ENCODE measurements around the gene GLUD2.
"Not testable (repeated sequence)": the region's sequence is repeated elsewhere in the genome, so short reads cannot be mapped to it uniquely, and the experiment has no call there.

GLUD2 gene

DNA sequence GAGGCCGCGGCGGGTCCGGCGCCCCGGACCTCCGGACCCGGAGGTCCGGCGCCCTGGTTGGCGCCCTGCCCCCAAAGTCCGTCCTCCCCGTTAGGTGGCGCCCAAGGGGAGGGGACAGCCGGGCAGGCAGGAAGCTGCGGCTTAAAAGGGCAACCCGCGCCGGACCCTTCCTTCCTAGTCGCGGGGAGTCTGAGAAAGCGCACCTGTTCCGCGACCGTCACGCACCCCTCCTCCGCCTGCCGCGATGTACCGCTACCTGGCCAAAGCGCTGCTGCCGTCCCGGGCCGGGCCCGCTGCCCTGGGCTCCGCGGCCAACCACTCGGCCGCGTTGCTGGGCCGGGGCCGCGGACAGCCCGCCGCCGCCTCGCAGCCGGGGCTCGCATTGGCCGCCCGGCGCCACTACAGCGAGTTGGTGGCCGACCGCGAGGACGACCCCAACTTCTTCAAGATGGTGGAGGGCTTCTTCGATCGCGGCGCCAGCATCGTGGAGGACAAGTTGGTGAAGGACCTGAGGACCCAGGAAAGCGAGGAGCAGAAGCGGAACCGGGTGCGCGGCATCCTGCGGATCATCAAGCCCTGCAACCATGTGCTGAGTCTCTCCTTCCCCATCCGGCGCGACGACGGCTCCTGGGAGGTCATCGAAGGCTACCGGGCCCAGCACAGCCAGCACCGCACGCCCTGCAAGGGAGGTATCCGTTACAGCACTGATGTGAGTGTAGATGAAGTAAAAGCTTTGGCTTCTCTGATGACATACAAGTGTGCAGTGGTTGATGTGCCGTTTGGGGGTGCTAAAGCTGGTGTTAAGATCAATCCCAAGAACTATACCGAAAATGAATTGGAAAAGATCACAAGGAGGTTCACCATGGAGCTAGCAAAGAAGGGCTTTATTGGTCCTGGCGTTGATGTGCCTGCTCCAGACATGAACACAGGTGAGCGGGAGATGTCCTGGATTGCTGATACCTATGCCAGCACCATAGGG, at the start of gene GLUD2:
Gene GLUD2 (plus strand): TSS at position 170 of the 979 bp plus-strand sequence. CDS start 75 bp downstream, at position 245.
- not testable (repeated sequence) for DNase-seq (ENCODE audit: low spot score)

DNA sequence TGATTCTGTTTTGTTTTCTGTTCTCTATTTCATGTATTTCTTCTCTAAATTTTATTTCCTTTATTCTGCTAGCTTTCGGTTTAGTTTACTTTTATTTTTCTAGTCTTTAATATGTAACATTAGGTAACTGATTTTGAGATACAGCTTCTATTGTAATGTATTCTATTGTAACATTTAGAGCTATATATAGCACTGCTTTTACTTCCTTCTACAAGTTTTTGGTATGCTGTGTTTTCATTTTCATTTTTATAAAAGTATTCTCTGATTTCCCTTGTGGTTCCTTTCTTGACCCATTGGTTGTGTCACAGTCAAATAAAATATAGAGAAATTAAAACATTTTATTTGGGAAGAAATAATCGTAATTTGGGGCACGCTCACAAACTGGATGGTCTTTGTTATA, 48.0 kb upstream of the GLUD2 start:
- no peak for DNase-seq (ENCODE audit: low spot score)

- no peak for DNase-seq (ENCODE audit: low spot score)
Measured at GRCh38 chrX:121000589-121000988, 46.8 kb upstream of the GLUD2 start.

DNA sequence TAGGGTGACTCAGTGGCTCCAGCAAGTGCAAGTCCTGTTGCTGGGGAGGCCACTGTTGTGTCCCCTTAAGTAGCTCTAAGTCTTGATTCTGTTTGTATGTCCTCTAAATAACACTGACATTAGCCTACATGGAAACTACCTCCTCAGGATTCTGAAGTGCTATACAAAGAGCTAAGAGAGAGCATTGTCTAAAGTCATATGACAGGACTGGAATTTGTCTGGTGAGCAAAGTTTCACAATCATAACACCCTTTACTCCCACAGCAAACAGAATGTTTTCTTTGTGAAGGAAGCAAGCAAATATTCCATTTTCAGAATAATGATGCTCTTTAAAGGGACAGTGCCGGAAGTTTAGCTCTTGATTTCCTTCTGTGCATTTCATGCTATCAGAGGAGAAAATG, 38.5 kb upstream of the GLUD2 start:
- no peak for DNase-seq (ENCODE audit: low spot score)

DNA sequence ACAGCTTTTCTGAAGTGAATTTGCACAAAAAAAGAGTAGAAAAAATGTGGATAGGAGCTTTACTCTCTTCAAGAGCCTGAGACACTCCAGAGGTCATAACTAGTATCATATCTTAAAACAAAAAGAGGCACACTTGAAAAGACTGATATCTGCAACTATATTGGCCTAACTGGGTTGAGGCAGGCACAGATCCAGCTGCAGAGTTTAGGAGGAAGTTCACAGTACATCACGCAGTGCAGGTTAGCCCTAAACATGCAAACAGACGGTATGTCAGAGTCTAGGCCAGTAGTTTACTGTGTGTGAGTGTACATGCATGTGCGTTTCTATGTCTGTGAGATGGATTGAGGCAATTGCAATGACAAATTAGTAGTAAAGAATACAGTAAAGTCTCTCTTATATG, 37.6 kb upstream of the GLUD2 start:
- no peak for DNase-seq (ENCODE audit: low spot score)

DNA sequence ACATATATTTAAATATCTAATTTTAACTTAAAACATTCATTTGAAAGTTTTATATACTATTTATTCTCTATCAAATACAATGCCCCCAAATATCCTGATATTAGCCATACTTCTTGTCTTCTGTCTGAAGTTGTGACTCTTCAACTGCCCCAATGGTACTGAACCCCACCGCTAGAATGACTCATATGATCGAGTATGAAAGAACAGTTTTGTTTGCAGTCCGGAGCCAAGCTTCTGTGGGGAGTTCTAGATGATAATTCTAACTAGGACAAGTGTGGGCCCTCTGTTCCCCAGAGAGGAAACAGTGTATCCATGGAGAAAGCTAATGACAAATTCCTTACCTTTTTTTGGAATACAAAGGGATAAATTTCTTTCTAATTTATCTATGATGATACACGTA, 37.2 kb upstream of the GLUD2 start:
- no peak for DNase-seq (ENCODE audit: low spot score)

DNA sequence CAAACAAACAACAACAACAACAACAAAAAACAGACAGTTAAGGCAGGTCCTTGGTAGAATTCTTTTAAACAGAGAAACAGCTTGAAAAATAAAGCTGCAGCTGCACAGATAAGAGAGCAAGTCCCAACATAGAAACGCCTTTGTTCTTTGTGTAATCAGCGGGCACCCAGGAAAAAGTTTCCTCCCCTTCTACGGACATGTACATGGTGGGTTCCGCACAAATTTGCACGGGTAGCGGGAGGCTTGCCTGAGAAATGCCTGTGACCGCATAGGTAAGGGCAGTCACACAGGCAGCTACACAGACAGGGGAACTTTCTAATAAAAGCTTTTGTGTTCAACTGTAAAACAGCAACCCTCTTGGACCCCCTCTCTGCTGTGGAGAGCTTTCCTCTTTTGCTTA, 36.2 kb upstream of the GLUD2 start:
- no peak for DNase-seq (ENCODE audit: low spot score)

DNA sequence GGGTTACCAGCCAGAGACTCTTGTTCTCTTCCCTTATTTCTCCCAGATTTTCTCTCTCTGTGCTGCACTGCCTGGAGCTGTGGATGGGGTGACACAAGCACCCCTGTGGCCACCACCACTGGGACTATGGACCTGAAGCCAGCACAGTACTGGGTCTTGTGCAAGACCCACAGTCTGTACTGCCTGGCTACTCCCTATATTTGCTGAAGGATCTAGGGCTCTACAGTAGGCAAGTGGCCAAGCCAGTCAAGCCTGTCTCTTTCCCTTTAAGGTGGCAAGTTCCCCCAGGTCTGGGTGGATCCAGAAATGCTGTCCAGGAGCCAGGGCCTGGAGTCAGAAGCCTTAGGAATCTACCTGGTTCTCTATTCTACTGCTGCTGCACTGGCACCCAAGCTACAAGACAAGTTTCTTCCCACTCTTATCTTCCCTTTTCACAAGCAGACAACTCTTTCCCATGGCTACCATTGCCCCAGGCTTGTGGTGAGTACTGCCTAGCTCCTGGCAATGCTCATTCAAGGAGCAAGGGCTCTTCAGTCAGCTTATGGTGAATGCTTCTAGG, 33.4 kb upstream of the GLUD2 start:
- DNase-seq (ENCODE audit: low spot score) = no peak

- no peak for DNase-seq (ENCODE audit: low spot score)
Measured at GRCh38 chrX:121014826-121015225, 32.6 kb upstream of the GLUD2 start.

DNA sequence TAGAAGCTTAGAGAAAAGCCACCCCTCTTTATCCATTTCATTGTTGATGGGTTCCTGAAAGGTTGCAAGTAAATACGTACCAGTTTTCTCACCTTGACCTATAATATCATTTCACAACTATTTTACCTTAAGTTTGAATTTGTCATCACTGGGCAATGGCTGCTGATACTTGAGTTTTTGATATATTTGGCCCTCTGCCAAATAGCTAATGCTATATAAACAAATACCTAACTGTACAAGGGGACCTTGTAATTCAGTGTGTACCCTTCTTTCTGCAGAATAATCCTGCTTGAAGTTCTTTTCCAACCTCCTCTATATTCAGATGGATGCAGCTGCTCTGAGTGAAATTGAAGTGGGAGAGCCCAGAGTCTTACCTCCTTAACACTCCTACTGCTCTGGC, 19.0 kb upstream of the GLUD2 start:
- no peak for DNase-seq (ENCODE audit: low spot score)

- no peak for DNase-seq (ENCODE audit: low spot score)
Measured at GRCh38 chrX:121030083-121030482, 17.3 kb upstream of the GLUD2 start.

DNA sequence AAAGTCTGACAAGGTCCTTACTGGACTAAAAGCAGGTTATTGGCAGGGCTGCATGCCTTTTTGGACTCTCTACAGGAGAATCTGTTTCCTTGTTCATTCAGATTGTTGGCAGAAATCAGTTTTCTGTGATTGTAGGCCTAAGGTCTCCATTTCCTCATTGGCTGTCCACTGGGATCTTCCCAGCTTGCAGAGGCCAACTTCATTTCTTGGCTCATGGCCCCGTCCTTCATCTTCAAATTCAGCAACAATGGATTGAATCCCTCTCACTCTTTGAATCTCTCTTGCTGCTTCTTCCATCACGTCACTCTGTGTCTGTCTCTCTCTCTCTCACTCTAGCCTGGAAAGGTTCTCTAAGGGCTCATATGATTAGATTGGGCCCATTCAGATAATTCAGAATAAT, 14.9 kb upstream of the GLUD2 start:
- DNase-seq (ENCODE audit: low spot score) = no peak

DNA sequence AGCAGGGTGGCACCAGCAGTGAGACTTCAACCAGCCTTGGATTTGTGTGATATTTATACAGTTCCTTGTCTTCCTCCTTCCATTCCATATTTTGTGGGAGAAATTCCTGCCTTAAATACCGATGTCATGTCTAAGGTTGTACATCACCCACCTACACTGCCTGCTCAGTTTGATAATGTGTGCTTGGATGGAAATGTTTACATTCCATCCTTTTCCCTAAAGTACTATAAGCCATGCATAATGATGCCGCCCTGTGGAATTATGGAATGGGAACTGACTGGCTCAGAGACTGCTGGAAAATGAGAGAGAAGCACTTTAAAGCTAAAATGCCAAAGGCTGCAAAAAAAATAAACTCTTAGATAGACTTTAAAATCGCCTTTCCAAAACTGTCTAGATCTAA, 11.3 kb upstream of the GLUD2 start:
- DNase-seq (ENCODE audit: low spot score) = no peak

GRCh38 chrX:121036951-121037350, 10.5 kb upstream of the GLUD2 start:
- DNase-seq (ENCODE audit: low spot score) = no peak

DNA sequence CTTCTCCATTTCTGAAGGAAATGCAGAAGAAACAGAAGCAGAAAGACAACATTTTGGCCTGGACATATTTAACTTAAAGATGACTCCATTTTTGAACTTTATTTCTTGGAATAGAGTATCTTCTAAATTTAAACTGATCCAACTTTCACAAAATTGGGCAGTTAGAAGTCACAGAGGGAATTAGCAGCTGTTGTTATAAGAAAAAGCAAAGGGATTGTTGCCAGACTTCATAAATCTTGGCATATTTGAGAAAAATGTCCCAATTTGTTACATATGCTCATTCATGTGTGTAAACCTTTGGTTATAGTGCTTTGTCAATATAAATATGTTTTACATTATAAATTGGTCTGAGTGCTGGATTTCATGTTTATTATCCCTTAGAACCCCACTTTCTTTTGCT, 3.4 kb downstream of the GLUD2 start:
- no peak for DNase-seq (ENCODE audit: low spot score)

DNA sequence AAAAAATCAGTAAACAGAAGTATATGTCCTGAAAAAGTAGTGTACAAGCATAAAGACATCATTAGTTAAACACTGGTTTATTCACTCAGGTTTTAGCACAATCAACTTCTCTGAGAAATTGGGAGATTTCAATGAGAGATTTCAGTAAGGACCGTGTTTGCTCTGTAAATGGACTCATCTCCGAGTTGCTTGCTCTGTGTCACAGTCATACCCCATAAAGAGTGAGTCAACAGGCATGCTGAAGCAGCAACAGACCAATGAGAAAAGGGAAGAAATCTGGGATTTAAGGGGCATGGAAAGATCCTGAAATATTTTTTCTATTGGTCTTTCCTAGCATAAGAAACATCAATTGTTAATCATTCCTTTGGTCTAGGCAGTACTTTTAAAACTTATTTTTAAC, 4.7 kb downstream of the GLUD2 start:
- no peak for DNase-seq (ENCODE audit: low spot score)

- no peak for DNase-seq (ENCODE audit: low spot score)
Measured at GRCh38 chrX:121062289-121062688, 14.9 kb downstream of the GLUD2 start.

DNA sequence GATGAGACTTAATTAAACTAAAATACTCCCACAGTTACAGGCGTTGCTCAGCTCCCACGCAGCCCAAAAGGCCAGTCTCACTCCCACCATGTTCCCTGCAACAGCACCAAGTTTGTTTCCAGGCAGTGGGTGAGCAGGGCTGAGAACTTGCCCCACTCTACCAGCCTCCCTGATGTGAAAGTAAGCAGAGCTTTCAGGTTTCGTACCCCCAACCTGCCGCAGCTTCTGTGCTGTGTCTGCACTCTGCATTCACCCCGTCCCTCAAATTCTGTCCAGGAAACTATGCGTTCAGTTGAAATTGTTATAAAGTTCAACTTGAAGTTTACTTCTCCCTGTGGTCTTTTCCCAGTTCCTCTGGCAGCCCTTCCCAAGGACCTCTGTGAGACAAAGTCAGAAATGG, 17.2 kb downstream of the GLUD2 start:
- no peak for DNase-seq (ENCODE audit: low spot score)

DNA sequence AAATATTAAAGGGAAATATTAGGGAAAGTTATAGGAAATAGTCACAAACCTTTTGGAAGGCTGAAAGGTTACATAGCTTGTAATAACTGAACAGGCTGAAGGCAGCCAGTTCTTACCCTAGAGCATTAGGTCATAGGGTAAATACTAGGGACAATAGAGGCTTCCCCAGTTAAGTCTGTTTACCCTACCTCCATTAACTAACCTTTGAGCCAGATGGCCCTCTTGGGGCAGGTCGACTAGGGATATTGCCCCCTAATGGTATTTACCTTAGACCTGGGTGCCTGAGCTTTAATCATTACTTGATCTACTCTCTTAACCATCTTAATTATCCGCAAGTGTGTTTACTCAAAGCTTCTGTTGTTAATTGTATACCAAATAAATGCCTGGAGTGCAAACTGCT, 36.8 kb downstream of the GLUD2 start:
- DNase-seq (ENCODE audit: low spot score) = not testable (repeated sequence)

GRCh38 chrX:121084903-121085611, 37.6 kb downstream of the GLUD2 start:
- no peak for DNase-seq (ENCODE audit: low spot score)

- DNase-seq (ENCODE audit: low spot score) = no peak
Measured at GRCh38 chrX:121085612-121086010, 38.2 kb downstream of the GLUD2 start.

DNA sequence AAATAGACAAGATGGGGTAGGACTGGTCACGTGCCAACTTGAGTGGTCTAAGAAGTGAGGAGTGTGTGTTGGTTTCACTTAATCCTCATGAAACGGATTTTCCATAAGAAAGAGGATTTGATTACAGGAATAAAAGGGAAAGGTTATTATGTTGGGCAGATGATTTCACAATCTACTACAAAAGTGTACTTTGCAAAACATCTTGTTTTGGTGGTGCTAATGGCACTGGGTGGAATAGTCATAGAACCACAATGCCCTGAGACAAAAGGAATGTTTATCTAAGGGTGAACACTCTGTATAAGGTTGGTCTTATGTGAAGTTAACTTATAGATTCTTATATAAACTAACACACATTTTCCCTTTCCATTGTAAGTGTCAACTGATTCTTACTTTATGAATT, 45.6 kb downstream of the GLUD2 start:
- DNase-seq (ENCODE audit: low spot score) = no peak
